PC-9 (cell line): ENCODE results near the gene AHRR. TPM values are rescaled to one million over a fixed set of nuclear protein-coding genes. Genes with fewer than 3 reads are reported as not detected.

Source experiments
- BruUV-seq: library from RNA; stranded (reverse); fragments of 400-500 nt; replicated peaks from 2 replicates; lab custom pipeline; 2021; lab: Mats Ljungman, UMichigan
- CTCF ChIA-PET: fragments of 300-600 bp; sonication (Branson Sonifier 250); formaldehyde crosslinking; loops from one replicate; lab custom pipeline; 2022; ENCODE audit warnings: antibody characterized with exemption; lab: Charles Lee
- POLR2A ChIA-PET: fragments of 300-600 bp; sonication (Branson Sonifier 250); formaldehyde crosslinking; loops from one replicate; lab custom pipeline; 2022; ENCODE audit warnings: antibody characterized with exemption; ENCODE audit not compliant: unreplicated experiment; lab: Charles Lee
- DNase-seq, 2 experiments: peaks; one replicate each; pipeline versions ENCODE4 v3.0.0 to v3.0.0-alpha.2; 2015 to 2022; ENCODE audit warnings: mixed read lengths in 1 of 2
- H2AFZ ChIP-seq: fragments of 200-600 bp; sonication (generic); 2 replicates; pipeline ENCODE4 v1.8.1; 2017; ENCODE audit warnings: antibody characterized with exemption
- H3F3A ChIP-seq: fragments of 200-600 bp; sonication (generic); 2 replicates; pipeline ENCODE4 v1.8.1; 2017; ENCODE audit warnings: antibody characterized with exemption, mild to moderate bottlenecking, low read depth; ENCODE audit not compliant: insufficient read depth
- H3K27ac ChIP-seq: fragments of 200-600 bp; sonication (generic); 2 replicates; pipeline ENCODE4 v1.6.1; 2016; ENCODE audit warnings: mixed run types
- H3K27me3 ChIP-seq: fragments of 200-600 bp; sonication (generic); 2 replicates; pipeline ENCODE4 v1.6.1; 2016; ENCODE audit warnings: low read depth, mixed run types; ENCODE audit not compliant: insufficient read depth
- H3K36me3 ChIP-seq: fragments of 200-600 bp; sonication (generic); 2 replicates; pipeline ENCODE4 v1.6.1; 2016; ENCODE audit warnings: low read depth, mixed run types
- H3K4me1 ChIP-seq: fragments of 200-600 bp; sonication (generic); replicated peaks from 2 replicates; pipeline ENCODE4 v1.6.1; 2016; ENCODE audit warnings: mixed run types; ENCODE audit not compliant: insufficient read depth
- H3K4me2 ChIP-seq: fragments of 200-600 bp; sonication (generic); 2 replicates; pipeline ENCODE4 v1.6.1; 2017; ENCODE audit warnings: mixed run types
- H3K4me3 ChIP-seq: fragments of 200-600 bp; sonication (generic); 2 replicates; pipeline ENCODE4 v1.6.1; 2016; ENCODE audit warnings: mixed run types
- H3K79me2 ChIP-seq: fragments of 200-600 bp; sonication (generic); 2 replicates; pipeline ENCODE4 v1.6.1; 2017; ENCODE audit warnings: low read depth, mixed run types
- H3K9me2 ChIP-seq: fragments of 200-600 bp; sonication (generic); 2 replicates; pipeline ENCODE4 v1.8.1; 2017; ENCODE audit warnings: mild to moderate bottlenecking; ENCODE audit not compliant: insufficient read depth
- H3K9me3 ChIP-seq: fragments of 200-600 bp; sonication (generic); 2 replicates; pipeline ENCODE4 v1.8.1; 2016; ENCODE audit warnings: low read depth; ENCODE audit not compliant: insufficient read depth
- H4K20me1 ChIP-seq: fragments of 200-600 bp; sonication (generic); 2 replicates; pipeline ENCODE4 v1.8.1; 2017; ENCODE audit not compliant: insufficient read depth
- CTCF ChIP-seq: fragments of 200-600 bp; sonication (generic); conservative IDR thresholded peaks from 2 replicates; pipeline ENCODE4 v1.6.1; 2017; ENCODE audit warnings: mixed run types, antibody characterized with exemption, mild to moderate bottlenecking, moderate library complexity
- EZH2 ChIP-seq: fragments of 200-600 bp; sonication (generic); IDR thresholded peaks from 2 replicates; pipeline ENCODE4 v1.8.0; 2017; ENCODE audit warnings: antibody characterized with exemption, low read depth
- intact Hi-C: fragments of 100-400 bp; cut with micrococcal nuclease; formaldehyde crosslinking; loops from one replicate; pipeline ENCODE4 v1.10.0; 2022; ENCODE audit not compliant: unreplicated experiment
- total RNA-seq: library from RNA; stranded (reverse); gene quantifications from 2 replicates; pipeline ENCODE4 v1.2.3, GENCODE V29; 2021

The AHRR gene
- total RNA-seq, 1 experiment from 2014 or later, result 7.2 TPM

GRCh38 chr5:428219-428618, 106.7 kb downstream of the AHRR start:
- Histone ChIP-seq H3K4me3 (no peak overlapping the region), H3K9me3 (no peaks in the 10 kb centered on the region), H3K4me2 (no peak overlapping the region), H3F3A (no peaks in the 10 kb centered on the region), H3K27me3 (no peaks in the 10 kb centered on the region), H3K36me3 (no peaks in the 10 kb centered on the region), H3K4me1 (no peaks in the 10 kb centered on the region), H4K20me1 (0 out of 2 replicates have a peak, but pooled peaks cover 5% of the 10 kb centered on the region), H3K27ac (no peak overlapping the region), H3K79me2 (no peaks in the 10 kb centered on the region), H2AFZ (no peak overlapping the region), H3K9me2 (no peaks in the 10 kb centered on the region)
- BruUV-seq, result no TSS peak
- DNase-seq, result no peak
- intact Hi-C loops, result no loop called here
- ChIA-PET CTCF (no interaction called here), POLR2A (interaction anchor here (0.7 kb wide), 1 partner anchor 126 kb away, joined by 5 read pairs; no protein-coding TSS in a partner anchor)
- TF ChIP-seq EZH2 (no peak), CTCF (no peak)

- TF ChIP-seq EZH2 (no peak), CTCF (no peak)
- no TSS peak for BruUV-seq
- 0 out of 2 replicates have a peak, but pooled peaks cover 5% of the 10 kb centered on the region for H4K20me1 ChIP-seq
- no peaks in the 10 kb centered on the region for H3K27me3 ChIP-seq
- no peaks in the 10 kb centered on the region for H3F3A ChIP-seq
- intact Hi-C loops, result no loop called here
- no peaks in the 10 kb centered on the region for H3K9me3 ChIP-seq
- no peak overlapping the region for H3K4me2 ChIP-seq
- H3K27ac ChIP-seq, result no peak overlapping the region
- H3K4me3 ChIP-seq, result no peak overlapping the region
- DNase-seq, result no peak
- no peaks in the 10 kb centered on the region for H3K4me1 ChIP-seq
- no peak overlapping the region for H2AFZ ChIP-seq
- ChIA-PET POLR2A (interaction anchor here (0.7 kb wide), 1 partner anchor 127 kb away, joined by 5 read pairs; no protein-coding TSS in a partner anchor), CTCF (no interaction called here)
- H3K9me2 ChIP-seq, result no peaks in the 10 kb centered on the region
- no peaks in the 10 kb centered on the region for H3K79me2 ChIP-seq
- no peaks in the 10 kb centered on the region for H3K36me3 ChIP-seq
These were observed 107.4 kb downstream of the AHRR start for GRCh38 chr5:428754-429452.

GRCh38 chr5:429453-430188, 108.1 kb downstream of the AHRR start:
- Histone ChIP-seq H3K4me2 (no peak overlapping the region), H4K20me1 (0 out of 2 replicates have a peak, but pooled peaks cover 5% of the 10 kb centered on the region), H3F3A (no peaks in the 10 kb centered on the region), H3K4me1 (no peaks in the 10 kb centered on the region), H3K27me3 (no peaks in the 10 kb centered on the region), H2AFZ (no peak overlapping the region), H3K9me3 (no peaks in the 10 kb centered on the region), H3K79me2 (no peaks in the 10 kb centered on the region), H3K4me3 (no peak overlapping the region), H3K36me3 (no peaks in the 10 kb centered on the region), H3K9me2 (no peaks in the 10 kb centered on the region), H3K27ac (no peak overlapping the region)
- intact Hi-C loops, result loop anchor here (2.0 to 5.0 kb wide), 2 partner anchors 62 to 241 kb away; no protein-coding TSS in a partner anchor
- no peak for DNase-seq
- POLR2A ChIA-PET, result no interaction called here
- TF ChIP-seq CTCF, result no peak
- TF ChIP-seq EZH2, result no peak
- no TSS peak for BruUV-seq
- CTCF ChIA-PET, result no interaction called here
